SK-N-SH (cell line): ENCODE measurements around the gene TARDBP. TPM values are rescaled to one million over a fixed set of nuclear protein-coding genes. Genes with fewer than 3 reads are reported as not detected.

Experiments
- CTCF ChIA-PET: fragments of 300-600, 350-600 bp; formaldehyde crosslinking; extraction: SDS; loops from one replicate; lab custom pipeline; 2021; lab: Yijun Ruan, JAX
- POLR2A ChIA-PET: fragments of 350-600 bp; sonication (Branson Sonifier 250); formaldehyde crosslinking; extraction: SDS; loops from one replicate; lab custom pipeline; 2020; ENCODE audit warnings: antibody characterized with exemption, inconsistent platforms; lab: Yijun Ruan, JAX
- DNase-seq: peaks from one replicate; pipeline ENCODE4 v3.0.0; 2012
- H2AFZ ChIP-seq: fragments of 200-600 bp; sonication (generic); 2 replicates; pipeline ENCODE4 v1.8.1; 2016; ENCODE audit warnings: antibody characterized with exemption, mild to moderate bottlenecking, low read depth
- H3F3A ChIP-seq: fragments of 200-600 bp; sonication (generic); replicated peaks from 2 replicates; pipeline ENCODE3; 2016; ENCODE audit warnings: antibody characterized with exemption, mild to moderate bottlenecking; ENCODE audit not compliant: insufficient read depth
- H3K27ac ChIP-seq, 2 experiments: fragments of 200-500 bp in 1 of 2; fragments of 200-600 bp in 1 of 2; sonication (Bioruptor generic) in 1 of 2; sonication (generic), shearing (Covaris generic) in 1 of 2; 2 replicates each; pipeline versions ENCODE4 v1.5.1 to v1.6.1; 2014 to 2016; ENCODE audit warnings: low read depth in 2 of 2, inconsistent platforms in 1 of 2, low read length in 1 of 2, mild to moderate bottlenecking in 1 of 2, mixed read lengths in 1 of 2
- H3K27me3 ChIP-seq: fragments of 200-600 bp; sonication (generic), shearing (Covaris generic); 2 replicates; pipeline ENCODE4 v1.6.1; 2016; ENCODE audit warnings: mixed run types; ENCODE audit not compliant: insufficient read depth
- H3K36me3 ChIP-seq, 2 experiments: fragments of 200-500 bp in 1 of 2; fragments of 200-600 bp in 1 of 2; sonication (Bioruptor generic) in 1 of 2; sonication (generic) in 1 of 2; replicated peaks in 1 of 2; 2 replicates each; pipeline versions ENCODE3 to v1.5.1; 2014 to 2016; ENCODE audit warnings: low read length in 1 of 2, mild to moderate bottlenecking in 1 of 2; ENCODE audit not compliant: insufficient read depth in 2 of 2, control insufficient read depth in 1 of 2
- H3K4me1 ChIP-seq, 2 experiments: fragments of 200-500 bp in 1 of 2; fragments of 200-600 bp in 1 of 2; sonication (Bioruptor generic) in 1 of 2; sonication (generic), shearing (Covaris generic) in 1 of 2; 2 replicates each; pipeline versions ENCODE4 v1.5.1 to v1.6.1; 2014 to 2016; ENCODE audit warnings: low read depth in 1 of 2, low read length in 1 of 2, mixed run types in 1 of 2; ENCODE audit not compliant: insufficient read depth in 2 of 2, control insufficient read depth in 1 of 2
- H3K4me2 ChIP-seq: fragments of 200-600 bp; sonication (generic), shearing (Covaris generic); 2 replicates; pipeline ENCODE4 v1.6.1; 2017; ENCODE audit warnings: mixed run types
- H3K4me3 ChIP-seq, 2 experiments: fragments of 200-500 bp in 1 of 2; fragments of 200-600 bp in 1 of 2; sonication (Bioruptor generic) in 1 of 2; sonication (generic), shearing (Covaris generic) in 1 of 2; 2 replicates each; pipeline versions ENCODE4 v1.5.1 to v1.8.1; 2014 to 2016; ENCODE audit warnings: low read depth in 2 of 2, inconsistent platforms in 1 of 2, low read length in 1 of 2, mild to moderate bottlenecking in 1 of 2, mixed read lengths in 1 of 2, moderate library complexity in 1 of 2
- H3K79me2 ChIP-seq: fragments of 200-600 bp; sonication (generic); 2 replicates; pipeline ENCODE4 v1.8.1; 2017; ENCODE audit warnings: mild to moderate bottlenecking; ENCODE audit not compliant: insufficient read depth
- H3K9ac ChIP-seq: fragments of 200-600 bp; sonication (generic); 2 replicates; pipeline ENCODE4 v1.6.1; 2017; ENCODE audit warnings: mixed run types
- H3K9me2 ChIP-seq: fragments of 200-600 bp; sonication (generic); 2 replicates; pipeline ENCODE4 v1.6.1; 2017; ENCODE audit warnings: mixed run types
- H3K9me3 ChIP-seq: fragments of 200-600 bp; sonication (generic); 2 replicates; pipeline ENCODE4 v1.6.1; 2017; ENCODE audit warnings: mixed run types, mild to moderate bottlenecking, moderate library complexity
- H4K20me1 ChIP-seq: fragments of 200-600 bp; sonication (generic); 2 replicates; pipeline ENCODE4 v1.6.1; 2017; ENCODE audit warnings: mild to moderate bottlenecking, mixed run types; ENCODE audit not compliant: insufficient read depth
- EP300 ChIP-seq, 2 experiments: IDR thresholded peaks; 2 replicates each; pipeline versions ENCODE4 v1.4.0 to v1.6.1; 2012; ENCODE audit warnings: borderline replicate concordance in 1 of 2, low read depth in 1 of 2, low read length in 1 of 2
- FOXJ3 ChIP-seq: sonication (generic); formaldehyde crosslinking; IDR thresholded peaks from 2 replicates; pipeline ENCODE4 v1.5.1; 2020; ENCODE audit warnings: mild to moderate bottlenecking, missing genetic modification reagents
- FOXM1 ChIP-seq: IDR thresholded peaks from 2 replicates; pipeline ENCODE4 v1.4.0; 2012; ENCODE audit warnings: low read depth, mild to moderate bottlenecking
- GABPA ChIP-seq: IDR thresholded peaks from 2 replicates; pipeline ENCODE4 v1.4.0; 2012; ENCODE audit warnings: low read depth, mild to moderate bottlenecking
- GATA2 ChIP-seq: sonication (generic); formaldehyde crosslinking; IDR thresholded peaks from 2 replicates; pipeline ENCODE4 v1.5.0; 2020; ENCODE audit warnings: mild to moderate bottlenecking, missing genetic modification reagents
- MEF2A ChIP-seq: IDR thresholded peaks from 2 replicates; pipeline ENCODE4 v1.4.0; 2012; ENCODE audit warnings: low read depth, borderline replicate concordance
- MXI1 ChIP-seq: IDR thresholded peaks from 2 replicates; pipeline ENCODE4 v1.6.1; 2012; ENCODE audit warnings: mild to moderate bottlenecking, low read depth, low read length, improper control_type of control experiment
- NFIC ChIP-seq: IDR thresholded peaks from 2 replicates; pipeline ENCODE4 v1.4.0; 2012; ENCODE audit warnings: borderline replicate concordance
- NRF1 ChIP-seq: IDR thresholded peaks from 2 replicates; pipeline ENCODE4 v1.6.1; 2012; ENCODE audit warnings: low read depth, mild to moderate bottlenecking, low read length
- RAD21 ChIP-seq: IDR thresholded peaks from 2 replicates; pipeline ENCODE4 v1.6.1; 2012; ENCODE audit warnings: mild to moderate bottlenecking, low read length
- SIN3A ChIP-seq: IDR thresholded peaks from 2 replicates; pipeline ENCODE4 v1.6.1; 2012; ENCODE audit warnings: low read depth, mild to moderate bottlenecking, low read length, moderate library complexity, borderline replicate concordance
- WGBS: methylation state at CpG from one replicate; pipeline ENCODE4 v1.1.6; 2017; ENCODE audit warnings: low lambda C conversion rate; 5-methylcytosine and 5-hydroxymethylcytosine counted together
- polyA plus RNA-seq, 3 experiments: library from polyadenylated mRNA; depleted of rRNA; stranded (reverse); fragments of >200 nt; gene quantifications; 2 replicates each; pipeline ENCODE4 v1.2.3, GENCODE V29; 2012
- TF ChIP-seq, protein P1 (sequence below): IDR thresholded peaks from 2 replicates; pipeline ENCODE4 v1.6.1; 2012; ENCODE audit warnings: mild to moderate bottlenecking, low read depth, low read length, moderate library complexity
- TF ChIP-seq, protein P2 (sequence below): IDR thresholded peaks from 2 replicates; pipeline ENCODE4 v1.4.0; 2012; ENCODE audit warnings: low read depth, borderline replicate concordance
- TF ChIP-seq, protein P3 (sequence below): IDR thresholded peaks from 2 replicates; pipeline ENCODE4; 2012
- TF ChIP-seq, protein P4 (sequence below): fragments of 150-350 bp; IDR thresholded peaks from 2 replicates; pipeline ENCODE4 v1.6.1; 2016; ENCODE audit warnings: mild to moderate bottlenecking, low read depth, low read length
- TF ChIP-seq, protein P5 (sequence below): IDR thresholded peaks from 2 replicates; pipeline ENCODE4 v1.4.0; 2012; ENCODE audit warnings: low read depth
- TF ChIP-seq, protein P6 (sequence below): fragments of 150-350 bp; IDR thresholded peaks from 2 replicates; pipeline ENCODE4 v1.6.1; 2017; ENCODE audit warnings: antibody characterized with exemption, low read length, low read depth, borderline replicate concordance
- TF ChIP-seq, protein P7 (sequence below): IDR thresholded peaks from 2 replicates; pipeline ENCODE4 v1.4.0; 2012; ENCODE audit warnings: low read depth, borderline replicate concordance

TARDBP gene
- polyA plus RNA-seq, 1 of the 3 experiments (the other 2 are of a cell fraction): 207 TPM

DNA sequence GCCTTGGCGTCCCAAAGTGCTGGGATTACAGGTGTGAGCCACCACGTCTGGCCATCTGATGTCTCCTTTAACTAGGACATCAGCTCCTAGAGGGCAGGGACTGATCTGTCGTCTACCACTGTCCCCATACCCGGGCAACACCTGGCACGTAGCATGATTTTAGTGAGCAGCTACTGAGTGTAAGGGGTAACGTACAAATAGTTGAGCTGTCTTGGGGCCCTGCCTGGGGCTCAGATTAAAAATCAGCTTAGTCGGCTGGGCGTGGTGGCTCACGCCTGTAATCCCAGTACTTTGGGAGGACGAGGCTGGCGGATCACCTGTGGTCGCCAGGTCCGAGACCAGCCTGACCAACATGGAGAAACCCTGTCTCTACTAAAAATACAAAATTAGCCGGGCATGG, 45.6 kb downstream of the TARDBP start (continued):
- TF ChIP-seq SIN3A: no peak
- TF ChIP-seq, protein P1, sequence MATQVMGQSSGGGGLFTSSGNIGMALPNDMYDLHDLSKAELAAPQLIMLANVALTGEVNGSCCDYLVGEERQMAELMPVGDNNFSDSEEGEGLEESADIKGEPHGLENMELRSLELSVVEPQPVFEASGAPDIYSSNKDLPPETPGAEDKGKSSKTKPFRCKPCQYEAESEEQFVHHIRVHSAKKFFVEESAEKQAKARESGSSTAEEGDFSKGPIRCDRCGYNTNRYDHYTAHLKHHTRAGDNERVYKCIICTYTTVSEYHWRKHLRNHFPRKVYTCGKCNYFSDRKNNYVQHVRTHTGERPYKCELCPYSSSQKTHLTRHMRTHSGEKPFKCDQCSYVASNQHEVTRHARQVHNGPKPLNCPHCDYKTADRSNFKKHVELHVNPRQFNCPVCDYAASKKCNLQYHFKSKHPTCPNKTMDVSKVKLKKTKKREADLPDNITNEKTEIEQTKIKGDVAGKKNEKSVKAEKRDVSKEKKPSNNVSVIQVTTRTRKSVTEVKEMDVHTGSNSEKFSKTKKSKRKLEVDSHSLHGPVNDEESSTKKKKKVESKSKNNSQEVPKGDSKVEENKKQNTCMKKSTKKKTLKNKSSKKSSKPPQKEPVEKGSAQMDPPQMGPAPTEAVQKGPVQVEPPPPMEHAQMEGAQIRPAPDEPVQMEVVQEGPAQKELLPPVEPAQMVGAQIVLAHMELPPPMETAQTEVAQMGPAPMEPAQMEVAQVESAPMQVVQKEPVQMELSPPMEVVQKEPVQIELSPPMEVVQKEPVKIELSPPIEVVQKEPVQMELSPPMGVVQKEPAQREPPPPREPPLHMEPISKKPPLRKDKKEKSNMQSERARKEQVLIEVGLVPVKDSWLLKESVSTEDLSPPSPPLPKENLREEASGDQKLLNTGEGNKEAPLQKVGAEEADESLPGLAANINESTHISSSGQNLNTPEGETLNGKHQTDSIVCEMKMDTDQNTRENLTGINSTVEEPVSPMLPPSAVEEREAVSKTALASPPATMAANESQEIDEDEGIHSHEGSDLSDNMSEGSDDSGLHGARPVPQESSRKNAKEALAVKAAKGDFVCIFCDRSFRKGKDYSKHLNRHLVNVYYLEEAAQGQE: no peak

DNA sequence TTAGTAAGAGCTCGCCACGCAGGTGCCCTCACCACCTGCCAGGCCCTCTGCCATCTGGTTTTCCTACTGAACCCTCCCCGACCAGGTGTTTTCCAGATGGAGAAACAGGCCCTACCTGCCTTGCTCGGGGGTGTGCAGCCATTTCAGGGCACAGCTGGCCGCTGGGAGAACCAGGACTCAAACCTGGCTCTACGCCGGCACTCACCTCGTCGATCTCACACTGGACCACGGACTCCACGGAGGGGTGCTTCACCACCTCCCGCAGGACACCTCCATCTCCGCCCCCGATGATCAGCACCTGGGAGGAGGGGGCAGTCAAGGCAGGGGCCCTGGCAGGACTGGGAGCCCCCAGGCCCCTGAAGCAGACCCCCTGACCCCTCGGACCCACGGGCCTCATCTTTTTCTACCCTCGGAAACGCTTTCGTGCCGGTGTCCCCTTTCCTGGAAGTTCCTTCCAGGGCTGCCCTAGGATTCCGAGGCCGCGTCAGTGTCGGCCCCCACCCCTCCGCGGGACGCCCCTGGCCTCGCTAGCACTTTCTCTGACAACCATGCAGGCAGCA, 46.2 kb downstream of the TARDBP start:
- no peak overlapping the region for H3K27ac ChIP-seq
- peaks cover 31% of the 10 kb centered on the region for H3K79me2 ChIP-seq
- no peak overlapping the region for H2AFZ ChIP-seq
- peaks cover 5 to 13% of the 10 kb centered on the region in 2 experiments; a peak in 3 of 4 replicates for H3K4me1 ChIP-seq
- peaks cover 10% of the 10 kb centered on the region for H3F3A ChIP-seq
- peak overlapping the region; percentile 86 to 87 for H3K4me3 ChIP-seq
- TF ChIP-seq NRF1 (no peak), NFIC (no peak), MEF2A (no peak), FOXM1 (no peak), RAD21 (no peak), GABPA (no peak), EP300 (IDR thresholded peaks at IDR 0.05; ENCODE audit: borderline replicate concordance in 1 of 2, low read depth in 1 of 2, low read length in 1 of 2) (no peak), SIN3A (no peak), MXI1 (no peak), GATA2 (CRISPR knock-in tag) (no peak), FOXJ3 (CRISPR knock-in tag) (no peak)
- TF ChIP-seq, protein P2, sequence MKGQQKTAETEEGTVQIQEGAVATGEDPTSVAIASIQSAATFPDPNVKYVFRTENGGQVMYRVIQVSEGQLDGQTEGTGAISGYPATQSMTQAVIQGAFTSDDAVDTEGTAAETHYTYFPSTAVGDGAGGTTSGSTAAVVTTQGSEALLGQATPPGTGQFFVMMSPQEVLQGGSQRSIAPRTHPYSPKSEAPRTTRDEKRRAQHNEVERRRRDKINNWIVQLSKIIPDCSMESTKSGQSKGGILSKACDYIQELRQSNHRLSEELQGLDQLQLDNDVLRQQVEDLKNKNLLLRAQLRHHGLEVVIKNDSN: no peak
- TF ChIP-seq, protein P3, sequence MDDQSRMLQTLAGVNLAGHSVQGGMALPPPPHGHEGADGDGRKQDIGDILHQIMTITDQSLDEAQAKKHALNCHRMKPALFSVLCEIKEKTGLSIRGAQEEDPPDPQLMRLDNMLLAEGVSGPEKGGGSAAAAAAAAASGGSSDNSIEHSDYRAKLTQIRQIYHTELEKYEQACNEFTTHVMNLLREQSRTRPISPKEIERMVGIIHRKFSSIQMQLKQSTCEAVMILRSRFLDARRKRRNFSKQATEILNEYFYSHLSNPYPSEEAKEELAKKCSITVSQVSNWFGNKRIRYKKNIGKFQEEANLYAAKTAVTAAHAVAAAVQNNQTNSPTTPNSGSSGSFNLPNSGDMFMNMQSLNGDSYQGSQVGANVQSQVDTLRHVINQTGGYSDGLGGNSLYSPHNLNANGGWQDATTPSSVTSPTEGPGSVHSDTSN: no peak
- TF ChIP-seq, protein P4, sequence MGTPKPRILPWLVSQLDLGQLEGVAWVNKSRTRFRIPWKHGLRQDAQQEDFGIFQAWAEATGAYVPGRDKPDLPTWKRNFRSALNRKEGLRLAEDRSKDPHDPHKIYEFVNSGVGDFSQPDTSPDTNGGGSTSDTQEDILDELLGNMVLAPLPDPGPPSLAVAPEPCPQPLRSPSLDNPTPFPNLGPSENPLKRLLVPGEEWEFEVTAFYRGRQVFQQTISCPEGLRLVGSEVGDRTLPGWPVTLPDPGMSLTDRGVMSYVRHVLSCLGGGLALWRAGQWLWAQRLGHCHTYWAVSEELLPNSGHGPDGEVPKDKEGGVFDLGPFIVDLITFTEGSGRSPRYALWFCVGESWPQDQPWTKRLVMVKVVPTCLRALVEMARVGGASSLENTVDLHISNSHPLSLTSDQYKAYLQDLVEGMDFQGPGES: no peak
- TF ChIP-seq, protein P5, sequence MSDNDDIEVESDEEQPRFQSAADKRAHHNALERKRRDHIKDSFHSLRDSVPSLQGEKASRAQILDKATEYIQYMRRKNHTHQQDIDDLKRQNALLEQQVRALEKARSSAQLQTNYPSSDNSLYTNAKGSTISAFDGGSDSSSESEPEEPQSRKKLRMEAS: no peak
- TF ChIP-seq, protein P6, sequence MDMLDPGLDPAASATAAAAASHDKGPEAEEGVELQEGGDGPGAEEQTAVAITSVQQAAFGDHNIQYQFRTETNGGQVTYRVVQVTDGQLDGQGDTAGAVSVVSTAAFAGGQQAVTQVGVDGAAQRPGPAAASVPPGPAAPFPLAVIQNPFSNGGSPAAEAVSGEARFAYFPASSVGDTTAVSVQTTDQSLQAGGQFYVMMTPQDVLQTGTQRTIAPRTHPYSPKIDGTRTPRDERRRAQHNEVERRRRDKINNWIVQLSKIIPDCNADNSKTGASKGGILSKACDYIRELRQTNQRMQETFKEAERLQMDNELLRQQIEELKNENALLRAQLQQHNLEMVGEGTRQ: no peak
- TF ChIP-seq, protein P7, sequence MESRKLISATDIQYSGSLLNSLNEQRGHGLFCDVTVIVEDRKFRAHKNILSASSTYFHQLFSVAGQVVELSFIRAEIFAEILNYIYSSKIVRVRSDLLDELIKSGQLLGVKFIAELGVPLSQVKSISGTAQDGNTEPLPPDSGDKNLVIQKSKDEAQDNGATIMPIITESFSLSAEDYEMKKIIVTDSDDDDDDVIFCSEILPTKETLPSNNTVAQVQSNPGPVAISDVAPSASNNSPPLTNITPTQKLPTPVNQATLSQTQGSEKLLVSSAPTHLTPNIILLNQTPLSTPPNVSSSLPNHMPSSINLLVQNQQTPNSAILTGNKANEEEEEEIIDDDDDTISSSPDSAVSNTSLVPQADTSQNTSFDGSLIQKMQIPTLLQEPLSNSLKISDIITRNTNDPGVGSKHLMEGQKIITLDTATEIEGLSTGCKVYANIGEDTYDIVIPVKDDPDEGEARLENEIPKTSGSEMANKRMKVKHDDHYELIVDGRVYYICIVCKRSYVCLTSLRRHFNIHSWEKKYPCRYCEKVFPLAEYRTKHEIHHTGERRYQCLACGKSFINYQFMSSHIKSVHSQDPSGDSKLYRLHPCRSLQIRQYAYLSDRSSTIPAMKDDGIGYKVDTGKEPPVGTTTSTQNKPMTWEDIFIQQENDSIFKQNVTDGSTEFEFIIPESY: no peak
- H3K4me2 ChIP-seq: peak overlapping the region; percentile 99
- WGBS: 26% methylated on average over 17 of the region's 28 CpGs
- peaks cover 5 to 17% of the 10 kb centered on the region in 2 experiments for H3K36me3 ChIP-seq
- ChIA-PET POLR2A (no interaction called here), CTCF (interaction anchor here (3.7 kb wide), 1 partner anchor 21 kb away, joined by 34 read pairs; no protein-coding TSS in a partner anchor)
- no peaks in the 10 kb centered on the region for H3K9me3 ChIP-seq
- peak overlapping the region; percentile 73 for H3K9ac ChIP-seq
- H3K27me3 ChIP-seq: no peaks in the 10 kb centered on the region
- no peaks in the 10 kb centered on the region for H3K9me2 ChIP-seq
- H4K20me1 ChIP-seq: peaks cover 4% of the 10 kb centered on the region; the same call in 1 of the 2 replicates
- DNase-seq: peak; percentile 48
